ENCODE measurements around the gene ZBED1.

GRCh38 chrX:2478546-2479419 lies 22.0 kb downstream of the ZBED1 start:
- TF ChIP-seq POLR2A (IDR thresholded peaks at IDR 0.05; ENCODE audit: low read length) (no peak), GATA1 (IDR thresholded peaks at IDR 0.05; ENCODE audit: low read depth, low read length) (no peak)

Measured in erythroblast (primary cell).